H9 (cell line): Measurements from ENCODE around the gene POLA1. TPM values are rescaled to one million over a fixed set of nuclear protein-coding genes. Genes with fewer than 3 reads are reported as not detected.
A peak's percentile ranks its signal among the peaks of the same experiment; 100 is the strongest.

ENCODE experiments used
- DNase-seq: peaks from one replicate; pipeline ENCODE4 v3.0.0-alpha.2; 2017
- H2AFZ ChIP-seq: one replicate; pipeline ENCODE4 v1.6.1; 2013; ENCODE audit warnings: mild to moderate bottlenecking, low read length, control low read depth, moderate library complexity
- H2AK5ac ChIP-seq: 2 replicates; pipeline ENCODE4 v1.6.1; 2013; ENCODE audit warnings: low read length, control low read depth, mixed read lengths; ENCODE audit not compliant: insufficient read length
- H2BK120ac ChIP-seq: one replicate; pipeline ENCODE4 v1.6.1; 2013; ENCODE audit warnings: low read depth, mild to moderate bottlenecking, low read length, control low read depth, inconsistent platforms; ENCODE audit not compliant: poor library complexity, severe bottlenecking
- H2BK12ac ChIP-seq: 2 replicates; pipeline ENCODE4 v1.6.1; 2013; ENCODE audit warnings: low read length, control low read depth, mixed read lengths, low read depth; ENCODE audit not compliant: insufficient read length
- H2BK15ac ChIP-seq: 2 replicates; pipeline ENCODE4 v1.6.1; 2013; ENCODE audit warnings: low read depth, low read length, control low read depth
- H2BK20ac ChIP-seq: one replicate; pipeline ENCODE4 v1.6.1; 2013; ENCODE audit warnings: low read depth, mild to moderate bottlenecking, low read length, control low read depth, inconsistent platforms; ENCODE audit not compliant: poor library complexity, severe bottlenecking
- H2BK5ac ChIP-seq: 2 replicates; pipeline ENCODE4 v1.6.1; 2013; ENCODE audit warnings: low read length, control low read depth, mixed read lengths; ENCODE audit not compliant: insufficient read length
- H3K14ac ChIP-seq: 2 replicates; pipeline ENCODE4 v1.6.1; 2013; ENCODE audit warnings: low read length, control low read depth; ENCODE audit not compliant: insufficient read depth
- H3K18ac ChIP-seq: 2 replicates; pipeline ENCODE4 v1.6.1; 2013; ENCODE audit warnings: low read depth, mild to moderate bottlenecking, mixed read lengths, low read length, control low read depth; ENCODE audit not compliant: insufficient read length
- H3K23ac ChIP-seq: 2 replicates; pipeline ENCODE4 v1.6.1; 2013; ENCODE audit warnings: low read length, control low read depth, mixed read lengths, low read depth; ENCODE audit not compliant: insufficient read length
- H3K23me2 ChIP-seq: 2 replicates; pipeline ENCODE4 v1.6.1; 2013; ENCODE audit warnings: low read depth, mild to moderate bottlenecking, mixed read lengths, low read length, control low read depth; ENCODE audit not compliant: insufficient read length, poor library complexity, severe bottlenecking
- H3K27ac ChIP-seq: 2 replicates; pipeline ENCODE4 v1.5.1; 2013; ENCODE audit warnings: low read length, control low read depth, mixed read lengths, low read depth; ENCODE audit not compliant: insufficient read length
- H3K27me3 ChIP-seq: 2 replicates; pipeline ENCODE4 v1.6.1; 2013; ENCODE audit warnings: low read length, control low read depth, inconsistent platforms; ENCODE audit not compliant: insufficient read depth
- H3K4ac ChIP-seq: 2 replicates; pipeline ENCODE4 v1.6.1; 2013; ENCODE audit warnings: low read depth, mild to moderate bottlenecking, control low read depth, inconsistent platforms, low read length, moderate library complexity
- H3K4me1 ChIP-seq: 2 replicates; pipeline ENCODE4 v1.6.1; 2013; ENCODE audit warnings: low read length, control low read depth, inconsistent platforms; ENCODE audit not compliant: insufficient read depth
- H3K4me2 ChIP-seq: 2 replicates; pipeline ENCODE4 v1.6.1; 2013; ENCODE audit warnings: low read length, control low read depth, mixed read lengths; ENCODE audit not compliant: insufficient read length, insufficient read depth
- H3K56ac ChIP-seq: 2 replicates; pipeline ENCODE4 v1.6.1; 2013; ENCODE audit warnings: low read depth, mild to moderate bottlenecking, mixed read lengths, low read length, control low read depth; ENCODE audit not compliant: insufficient read length
- H3K79me1 ChIP-seq: 2 replicates; pipeline ENCODE4 v1.6.1; 2013; ENCODE audit warnings: low read depth, mild to moderate bottlenecking, moderate library complexity, low read length, control low read depth, inconsistent platforms; ENCODE audit not compliant: insufficient read depth, poor library complexity, severe bottlenecking
- H3K79me2 ChIP-seq: 2 replicates; pipeline ENCODE4 v1.6.1; 2013; ENCODE audit warnings: low read length, control low read depth, inconsistent platforms; ENCODE audit not compliant: insufficient read depth
- H3K9ac ChIP-seq: 2 replicates; pipeline ENCODE4 v1.6.1; 2013; ENCODE audit warnings: low read length, control low read depth, mixed read lengths; ENCODE audit not compliant: insufficient read length; ENCODE audit errors: extremely low read depth
- H3K9me3 ChIP-seq: one replicate; pipeline ENCODE4 v1.6.1; 2013; ENCODE audit warnings: low read depth, low read length, inconsistent platforms; ENCODE audit not compliant: control insufficient read depth
- H3T11ph ChIP-seq: one replicate; pipeline ENCODE4 v1.6.1; 2013; ENCODE audit warnings: mild to moderate bottlenecking, low read length, control low read depth, inconsistent platforms
- H4K20me1 ChIP-seq: one replicate; pipeline ENCODE4 v1.6.1; 2013; ENCODE audit not compliant: control insufficient read depth, insufficient read length, insufficient read depth
- H4K5ac ChIP-seq: 2 replicates; pipeline ENCODE4 v1.6.1; 2013; ENCODE audit warnings: low read depth, mild to moderate bottlenecking, mixed read lengths, low read length, control low read depth; ENCODE audit not compliant: insufficient read length
- H4K8ac ChIP-seq: replicated peaks from 2 replicates; pipeline ENCODE4 v1.6.1; 2013; ENCODE audit warnings: low read length, control low read depth, mixed read lengths, low read depth; ENCODE audit not compliant: insufficient read length
- H4K91ac ChIP-seq: 2 replicates; pipeline ENCODE4 v1.6.1; 2013; ENCODE audit warnings: low read depth, mild to moderate bottlenecking, moderate library complexity, mixed read lengths, low read length, control low read depth; ENCODE audit not compliant: insufficient read length
- H3K27ac Mint-ChIP-seq, 3 experiments: 2 replicates in 2 of 3; 3 replicates in 1 of 3; pipeline ENCODE4 v1.8.0; 2020 to 2021; ENCODE audit warnings: mixed read lengths in 3 of 3, mild to moderate bottlenecking in 1 of 3, moderate library complexity in 1 of 3
- H3K27me3 Mint-ChIP-seq: 2 replicates; pipeline ENCODE4 v1.8.0; 2021; ENCODE audit warnings: low read depth, mild to moderate bottlenecking, moderate library complexity, mixed read lengths
- H3K36me3 Mint-ChIP-seq, 3 experiments: 2 replicates in 2 of 3; 3 replicates in 1 of 3; pipeline ENCODE4 v1.8.0; 2020 to 2021; ENCODE audit warnings: low read depth in 3 of 3, mixed read lengths in 3 of 3; ENCODE audit not compliant: insufficient read depth in 1 of 3
- H3K4me1 Mint-ChIP-seq, 2 experiments: 2 replicates each; pipeline ENCODE4 v1.8.0; 2020; ENCODE audit warnings: mixed read lengths in 2 of 2
- H3K4me3 Mint-ChIP-seq, 2 experiments: 2 replicates in 1 of 2; 3 replicates in 1 of 2; pipeline ENCODE4 v1.8.0; 2020 to 2021; ENCODE audit warnings: mild to moderate bottlenecking in 2 of 2, mixed read lengths in 2 of 2, moderate library complexity in 1 of 2
- H3K9me3 Mint-ChIP-seq, 2 experiments: 2 replicates in 1 of 2; 3 replicates in 1 of 2; pipeline ENCODE4 v1.8.0; 2020; ENCODE audit warnings: mild to moderate bottlenecking in 2 of 2, mixed read lengths in 2 of 2, moderate library complexity in 1 of 2
- WGBS: extraction: QIAGEN DNeasy Blood & Tissue Kit; methylation state at CpG from one replicate; pipeline ENCODE4 v1.1.7; 2013; ENCODE audit warnings: missing lambda C conversion rate, low lambda C conversion rate, mixed read lengths; ENCODE audit not compliant: insufficient read length; ENCODE audit errors: extremely low coverage; 5-methylcytosine and 5-hydroxymethylcytosine counted together
- total RNA-seq: library from RNA; stranded (reverse); gene quantifications from 2 replicates; pipeline ENCODE4 v1.2.1, GENCODE V29; 2021
- TF ChIP-seq, protein P1 (sequence below): fragments of 200-600 bp; sonication (generic); conservative IDR thresholded peaks from 3 replicates; pipeline ENCODE4 v1.8.0; 2021; ENCODE audit warnings: antibody characterized with exemption, mild to moderate bottlenecking

POLA1 gene
- total RNA-seq, 1 experiment from 2014 or later = 60.2 TPM

- Mint-ChIP-seq H3K27me3 (peaks cover 99% of the 10 kb centered on the region), H3K9me3 (peaks cover 0 to 5% of the 10 kb centered on the region in 2 experiments; a peak in 2 of 5 replicates), H3K27ac (no peak overlapping the region), H3K36me3 (no peaks in the 10 kb centered on the region), H3K4me1 (peaks cover 65 to 84% of the 10 kb centered on the region in 2 experiments), H3K4me3 (peak overlapping the region; percentile 49 to 80)
- H3K4ac ChIP-seq = no peak overlapping the region
- H3K9me3 ChIP-seq = no peaks in the 10 kb centered on the region
- H3K4me2 ChIP-seq = peak overlapping the region; percentile 63
- TF ChIP-seq, protein P1, sequence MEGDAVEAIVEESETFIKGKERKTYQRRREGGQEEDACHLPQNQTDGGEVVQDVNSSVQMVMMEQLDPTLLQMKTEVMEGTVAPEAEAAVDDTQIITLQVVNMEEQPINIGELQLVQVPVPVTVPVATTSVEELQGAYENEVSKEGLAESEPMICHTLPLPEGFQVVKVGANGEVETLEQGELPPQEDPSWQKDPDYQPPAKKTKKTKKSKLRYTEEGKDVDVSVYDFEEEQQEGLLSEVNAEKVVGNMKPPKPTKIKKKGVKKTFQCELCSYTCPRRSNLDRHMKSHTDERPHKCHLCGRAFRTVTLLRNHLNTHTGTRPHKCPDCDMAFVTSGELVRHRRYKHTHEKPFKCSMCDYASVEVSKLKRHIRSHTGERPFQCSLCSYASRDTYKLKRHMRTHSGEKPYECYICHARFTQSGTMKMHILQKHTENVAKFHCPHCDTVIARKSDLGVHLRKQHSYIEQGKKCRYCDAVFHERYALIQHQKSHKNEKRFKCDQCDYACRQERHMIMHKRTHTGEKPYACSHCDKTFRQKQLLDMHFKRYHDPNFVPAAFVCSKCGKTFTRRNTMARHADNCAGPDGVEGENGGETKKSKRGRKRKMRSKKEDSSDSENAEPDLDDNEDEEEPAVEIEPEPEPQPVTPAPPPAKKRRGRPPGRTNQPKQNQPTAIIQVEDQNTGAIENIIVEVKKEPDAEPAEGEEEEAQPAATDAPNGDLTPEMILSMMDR = no peak
- H3K27me3 ChIP-seq = peaks cover 74% of the 10 kb centered on the region
- no peak overlapping the region for H3K23ac ChIP-seq
- no peak overlapping the region for H3T11ph ChIP-seq
- H3K4me1 ChIP-seq = peaks cover 2% of the 10 kb centered on the region; the same call in 1 of the 2 replicates
- no peak overlapping the region for H2BK5ac ChIP-seq
- no peak overlapping the region for H2BK20ac ChIP-seq
- H2AFZ ChIP-seq = no peak overlapping the region
- H4K20me1 ChIP-seq = no peaks in the 10 kb centered on the region
- no peaks in the 10 kb centered on the region for H3K79me1 ChIP-seq
- H2BK12ac ChIP-seq = no peak overlapping the region
- H2BK15ac ChIP-seq = no peak overlapping the region
- H4K91ac ChIP-seq = no peak overlapping the region
- no CpG with 5 or more reads among the region's 22 CpGs for WGBS
- no peak for DNase-seq
- no peaks in the 10 kb centered on the region for H3K79me2 ChIP-seq
- H2AK5ac ChIP-seq = no peak overlapping the region
- no peak overlapping the region for H4K8ac ChIP-seq
- H3K9ac ChIP-seq = no peak overlapping the region
- no peak overlapping the region for H3K27ac ChIP-seq
- no peak overlapping the region for H2BK120ac ChIP-seq
- peaks cover 28% of the 10 kb centered on the region for H3K23me2 ChIP-seq
- H3K56ac ChIP-seq = no peak overlapping the region
- no peak overlapping the region for H3K14ac ChIP-seq
- H3K18ac ChIP-seq = no peak overlapping the region
- H4K5ac ChIP-seq = no peak overlapping the region
Measured at GRCh38 chrX:25019707-25020390, 326.1 kb downstream of the POLA1 start.
